ENCODE measurements around the gene DCDC2B.
"Not testable (repeated sequence)": the region's sequence is repeated elsewhere in the genome, so short reads cannot be mapped to it uniquely, and the experiment has no call there.

DCDC2B gene

GRCh38 chr1:32208891-32209328, at the start of gene DCDC2B:
Gene DCDC2B, plus strand, starts transcription at chr1:32209089. Its CDS starts 5 bp downstream, at chr1:32209094.
- DNase-seq: no peak

- no peak for DNase-seq
Measured at GRCh38 chr1:32159189-32159588, 49.7 kb upstream of the DCDC2B start.

- no peak for DNase-seq
Measured at GRCh38 chr1:32163405-32163804, 45.5 kb upstream of the DCDC2B start.

DNA sequence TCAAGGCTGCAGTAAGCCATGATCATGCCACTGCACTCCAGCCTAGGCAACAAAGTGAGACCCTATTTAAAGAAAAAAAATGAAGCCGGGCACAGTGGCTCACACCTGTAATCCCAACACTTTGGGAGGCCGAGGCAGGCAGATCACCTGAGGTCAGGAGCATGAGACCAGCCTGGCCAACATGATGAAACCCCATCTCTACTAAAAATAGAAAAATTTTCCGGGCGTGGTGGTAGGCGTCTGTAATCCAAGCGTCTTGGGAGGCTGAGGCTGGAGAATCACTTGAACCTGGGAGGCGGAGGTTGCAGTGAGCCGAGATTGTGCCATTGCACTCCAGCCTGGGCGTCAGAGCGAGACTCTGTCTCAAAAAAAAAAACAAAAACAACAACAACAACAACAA, 43.3 kb upstream of the DCDC2B start:
- not testable (repeated sequence) for DNase-seq

DNA sequence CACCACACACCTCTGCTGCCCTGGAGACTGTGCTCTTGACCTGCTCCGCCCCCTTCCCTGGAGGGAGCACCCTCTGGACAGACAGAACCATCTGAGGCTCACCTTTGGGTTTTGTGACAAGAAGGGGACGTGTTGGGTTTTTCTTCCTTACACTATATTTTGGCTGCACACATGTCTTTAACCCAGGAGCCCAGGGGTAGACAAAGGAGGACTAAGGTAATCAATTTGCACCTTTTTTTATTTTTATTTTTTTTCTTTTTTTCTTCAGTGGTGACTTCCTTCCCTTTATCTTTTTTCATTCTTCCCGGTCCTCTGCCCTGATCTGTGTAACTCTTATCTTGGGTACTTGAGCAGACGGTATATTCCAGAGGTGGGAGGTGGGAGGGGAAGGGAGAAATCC, 37.9 kb upstream of the DCDC2B start:
- no peak for DNase-seq

DNA sequence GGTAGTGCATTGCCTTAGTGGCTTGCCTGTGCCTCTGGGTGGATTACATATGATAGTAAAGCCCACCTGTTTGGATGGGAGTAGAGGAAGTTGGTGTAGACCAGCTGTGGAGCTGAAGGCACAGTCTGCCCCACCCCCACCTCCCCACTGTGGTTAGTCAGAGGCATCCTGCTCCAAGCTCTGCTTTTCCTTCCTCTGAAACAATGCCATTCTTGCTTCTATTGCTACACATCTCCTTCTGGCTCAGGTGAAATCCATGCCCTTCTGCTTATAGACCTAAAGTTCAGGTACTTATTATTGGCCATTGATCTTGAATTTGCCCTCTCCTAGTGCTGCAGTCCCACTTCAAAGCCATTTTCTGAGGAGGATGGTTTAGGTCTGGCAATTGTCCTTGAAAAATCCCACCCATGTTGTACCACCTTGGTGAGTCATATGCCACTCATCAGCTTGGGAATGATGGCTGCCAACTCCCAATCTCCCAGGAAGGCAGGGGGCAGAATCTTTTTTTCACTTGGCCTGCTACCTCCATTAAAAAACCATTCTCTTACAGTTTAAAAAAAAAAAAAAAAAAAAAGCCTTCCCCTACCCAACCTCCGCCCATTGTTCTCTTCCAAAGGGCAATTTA, 36.2 kb upstream of the DCDC2B start:
- no peak for DNase-seq

DNA sequence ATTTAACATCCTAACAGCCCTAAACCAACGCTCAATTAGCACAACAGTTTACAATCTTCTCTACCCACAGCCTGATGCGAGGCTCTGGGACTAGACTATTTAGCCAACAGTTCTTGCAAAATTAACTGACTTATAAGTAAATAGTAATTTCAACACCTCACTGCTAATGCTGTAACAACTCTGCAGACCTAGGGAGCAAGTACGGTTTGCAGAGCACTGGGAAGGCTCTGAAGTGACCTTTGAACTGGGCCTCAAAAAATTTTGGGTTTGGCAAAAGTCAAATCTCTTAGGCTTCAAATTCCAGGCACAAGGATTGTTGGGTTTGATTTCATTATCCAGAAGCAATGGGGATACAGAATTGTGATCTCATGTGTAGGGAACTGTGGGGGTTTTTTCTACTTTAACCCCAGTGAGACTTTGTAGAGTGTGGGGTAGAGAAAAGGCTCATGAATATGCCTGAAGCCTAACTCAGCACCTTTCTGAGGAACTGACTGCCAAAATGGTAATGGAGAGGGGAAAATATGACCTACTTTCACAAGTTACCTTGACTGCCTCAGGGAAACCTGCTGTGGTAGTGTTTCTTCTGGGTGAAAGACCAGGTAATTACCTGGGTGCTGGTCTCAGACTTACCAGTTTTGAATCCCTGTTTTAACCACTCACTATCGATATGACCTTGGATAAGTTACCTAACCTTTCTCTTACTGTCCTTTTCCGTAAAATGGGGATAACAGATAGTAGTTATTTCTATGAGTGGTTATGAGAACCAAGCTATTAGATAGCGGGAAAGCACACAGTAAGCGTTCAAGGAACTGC, 30.3 kb upstream of the DCDC2B start:
- DNase-seq: no peak

DNA sequence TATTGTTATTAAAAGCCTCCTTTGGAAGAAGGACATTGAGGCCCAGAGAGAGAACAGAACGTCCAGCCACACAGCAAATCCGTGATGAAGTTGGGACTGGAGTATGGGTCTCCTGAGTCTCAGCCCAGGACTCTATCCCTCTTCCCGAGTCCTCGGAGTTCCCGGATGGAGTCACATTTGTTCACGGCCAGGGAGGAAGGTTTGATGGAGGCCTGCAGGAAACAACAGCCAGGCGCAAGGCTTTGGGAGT, 29.8 kb upstream of the DCDC2B start:
- DNase-seq: no peak

- peak; percentile 88 for DNase-seq
Measured at GRCh38 chr1:32179443-32180185, 29.3 kb upstream of the DCDC2B start, which contains the start of gene TXLNA. Gene TXLNA, plus strand, starts transcription at chr1:32179675. Its CDS starts 671 bp downstream, at chr1:32180346.

GRCh38 chr1:32180186-32181060, 28.5 kb upstream of the DCDC2B start:
- peak; percentile 34 for DNase-seq

DNA sequence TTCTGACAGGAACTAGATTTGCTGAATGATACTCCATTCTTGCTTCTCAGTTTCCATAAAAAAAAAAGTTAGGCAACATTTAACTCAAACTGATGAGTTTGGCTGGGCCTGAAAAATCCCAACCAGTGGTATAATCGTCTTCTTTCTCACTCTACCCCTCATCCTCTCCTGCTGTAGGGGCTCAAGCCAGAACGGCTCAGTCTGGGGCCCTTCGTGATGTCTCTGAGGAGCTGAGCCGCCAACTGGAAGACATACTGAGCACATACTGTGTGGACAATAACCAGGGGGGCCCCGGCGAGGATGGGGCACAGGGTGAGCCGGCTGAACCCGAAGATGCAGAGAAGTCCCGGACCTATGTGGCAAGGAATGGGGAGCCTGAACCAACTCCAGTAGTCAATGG, 27.8 kb upstream of the DCDC2B start:
- no peak for DNase-seq

- no peak for DNase-seq
Measured at GRCh38 chr1:32181563-32181962, 27.3 kb upstream of the DCDC2B start.

- DNase-seq: no peak
Measured at GRCh38 chr1:32182060-32182459, 26.8 kb upstream of the DCDC2B start.

GRCh38 chr1:32184650-32185049, 24.2 kb upstream of the DCDC2B start:
- no peak for DNase-seq

DNA sequence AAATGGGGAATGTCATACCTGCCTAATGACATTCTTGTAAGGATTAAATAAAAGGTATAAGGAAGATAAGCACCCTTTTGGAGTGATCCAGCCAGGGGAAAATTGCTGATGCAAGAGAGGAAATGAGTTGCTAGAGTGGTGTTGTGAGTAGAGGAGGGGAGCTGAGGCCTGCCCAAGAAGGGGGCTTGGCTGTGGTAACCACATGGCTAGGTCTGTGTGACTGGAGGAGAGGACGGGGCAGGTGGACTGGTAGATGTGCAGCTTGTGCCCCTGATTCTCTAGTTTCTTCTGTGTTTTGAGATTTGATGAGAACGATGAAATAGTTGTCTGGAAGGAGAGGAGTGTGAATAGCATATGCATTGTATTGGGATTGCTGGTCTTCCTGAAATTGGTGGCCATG, 22.8 kb upstream of the DCDC2B start:
- no peak for DNase-seq

DNA sequence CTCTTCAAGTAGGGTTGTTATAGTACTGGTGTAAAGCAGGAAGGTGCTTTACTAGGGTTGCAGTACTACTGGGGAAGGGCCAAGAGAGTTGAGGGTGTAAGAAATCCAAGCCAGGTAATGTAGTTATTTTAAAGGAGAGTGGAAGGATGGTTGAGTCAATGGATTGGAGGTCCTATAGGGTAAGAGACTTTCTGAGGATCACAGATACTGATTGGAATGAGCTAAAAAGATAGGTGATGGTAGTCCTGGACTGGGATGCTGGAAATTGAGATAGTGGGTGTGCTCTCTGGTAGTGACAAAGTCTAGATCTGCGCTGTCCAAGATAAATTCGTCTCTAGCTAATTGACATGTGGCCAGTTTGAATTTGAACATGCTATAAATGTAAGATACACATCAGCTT, 22.4 kb upstream of the DCDC2B start:
- no peak for DNase-seq

DNA sequence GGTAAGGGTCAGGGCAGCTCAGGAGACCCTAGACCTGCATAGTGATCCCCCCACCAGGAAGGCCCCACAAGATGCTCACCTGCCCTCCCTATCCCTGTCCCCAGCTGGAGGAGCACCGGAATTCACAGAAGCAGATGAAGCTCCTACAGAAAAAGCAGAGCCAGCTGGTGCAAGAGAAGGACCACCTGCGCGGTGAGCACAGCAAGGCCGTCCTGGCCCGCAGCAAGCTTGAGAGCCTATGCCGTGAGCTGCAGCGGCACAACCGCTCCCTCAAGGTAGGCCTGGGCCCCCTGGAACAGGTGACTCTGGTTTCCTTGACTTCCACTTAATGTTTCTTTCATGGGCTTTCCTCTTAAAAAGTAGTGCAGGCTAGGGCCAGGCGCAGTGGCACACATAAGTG, 21.0 kb upstream of the DCDC2B start:
- DNase-seq: no peak

- DNase-seq: no peak
Measured at GRCh38 chr1:32192220-32192948, 16.5 kb upstream of the DCDC2B start.

GRCh38 chr1:32194984-32195383, 13.9 kb upstream of the DCDC2B start:
- no peak for DNase-seq

- DNase-seq: no peak
Measured at GRCh38 chr1:32195531-32195930, 13.4 kb upstream of the DCDC2B start.

- DNase-seq: peak; percentile 60
Measured at GRCh38 chr1:32195972-32196823, 12.7 kb upstream of the DCDC2B start.

All from CD4-positive, alpha-beta T cell treated with Interleukin-17A for 1 hour (primary cell).